Keratinocyte (primary cell): Measurements from ENCODE around the gene CCIN. TPM values are rescaled to one million over a fixed set of nuclear protein-coding genes. Genes with fewer than 3 reads are reported as not detected.

Experiments used
- DNase-seq: peaks from one replicate; pipeline ENCODE4 v3.0.0-alpha.2; 2011; ENCODE audit warnings: low read depth, missing footprints, low spot score
- FAIRE-seq: peaks from 2 replicates; lab custom pipeline; 2011; peaks lifted over from hg19 to GRCh38; lab: Jason Lieb, UNC
- H2AFZ ChIP-seq: 2 replicates; pipeline ENCODE4 v1.6.0; 2012; ENCODE audit warnings: low read length, control low read depth, inconsistent platforms; ENCODE audit not compliant: control insufficient read depth
- H3K27ac ChIP-seq: 2 replicates; pipeline ENCODE4 v1.5.1; 2011; ENCODE audit warnings: low read length; ENCODE audit not compliant: control insufficient read depth, insufficient read depth
- H3K27me3 ChIP-seq: 3 replicates; pipeline ENCODE4 v1.6.0; 2011; ENCODE audit warnings: low read length; ENCODE audit not compliant: control insufficient read depth, insufficient read depth; ENCODE audit errors: extremely low read depth
- H3K36me3 ChIP-seq, 2 experiments: 2 replicates in 1 of 2; 3 replicates in 1 of 2; pipeline ENCODE4 v1.5.1; 2011; ENCODE audit warnings: low read length in 2 of 2, mild to moderate bottlenecking in 1 of 2; ENCODE audit not compliant: control insufficient read depth in 2 of 2, insufficient read depth in 2 of 2; ENCODE audit errors: extremely low read depth in 1 of 2
- H3K4me1 ChIP-seq: 3 replicates; pipeline ENCODE4 v1.5.1; 2011; ENCODE audit warnings: low read length; ENCODE audit not compliant: control insufficient read depth, insufficient read depth; ENCODE audit errors: extremely low read depth
- H3K4me2 ChIP-seq: 3 replicates; pipeline ENCODE4 v1.6.0; 2011; ENCODE audit warnings: low read depth, low read length; ENCODE audit not compliant: control insufficient read depth, insufficient read depth; ENCODE audit errors: extremely low read depth
- H3K4me3 ChIP-seq, 3 experiments: fragments of 200-600 bp in 1 of 3; sonication (generic) in 1 of 3; 2 replicates in 2 of 3; 3 replicates in 1 of 3; pipeline ENCODE4 v1.5.1; 2011 to 2016; ENCODE audit warnings: low read length in 3 of 3, mild to moderate bottlenecking in 3 of 3, control low read depth in 2 of 3, inconsistent platforms in 1 of 3, low read depth in 1 of 3, mixed read lengths in 1 of 3, mixed run types in 1 of 3, moderate library complexity in 1 of 3; ENCODE audit not compliant: control insufficient read depth in 2 of 3, insufficient read depth in 2 of 3; ENCODE audit errors: extremely low read depth in 1 of 3
- H3K79me2 ChIP-seq: 2 replicates; pipeline ENCODE4 v1.6.0; 2012; ENCODE audit warnings: low read length; ENCODE audit not compliant: control insufficient read depth, insufficient read depth
- H3K9ac ChIP-seq: 3 replicates; pipeline ENCODE4 v1.6.0; 2011; ENCODE audit warnings: low read length; ENCODE audit not compliant: control insufficient read depth, insufficient read depth; ENCODE audit errors: extremely low read depth
- H3K9me1 ChIP-seq: 3 replicates; pipeline ENCODE4 v1.6.0; 2011; ENCODE audit warnings: low read length; ENCODE audit not compliant: control insufficient read depth, insufficient read depth; ENCODE audit errors: extremely low read depth
- H3K9me3 ChIP-seq: 2 replicates; pipeline ENCODE4 v1.5.1; 2012; ENCODE audit warnings: low read depth, low read length; ENCODE audit not compliant: control insufficient read depth
- H4K20me1 ChIP-seq: 3 replicates; pipeline ENCODE4 v1.6.0; 2011; ENCODE audit warnings: low read length; ENCODE audit not compliant: control insufficient read depth, insufficient read depth; ENCODE audit errors: extremely low read depth
- EZH2 ChIP-seq: IDR thresholded peaks from one replicate; pipeline ENCODE4 v1.6.1; 2012; ENCODE audit warnings: inconsistent platforms, mild to moderate bottlenecking, low read length, moderate library complexity
- dilution Hi-C: fragments of 300-500 bp; cut with MboI; formaldehyde crosslinking; loops from one replicate; pipeline ENCODE4 v1.7.0; 2020; ENCODE audit warnings: low sequenced_read_pairs; ENCODE audit not compliant: extremely low pct_ligation_motif_present
- polyA plus RNA-seq, 5 experiments: library from polyadenylated mRNA; depleted of rRNA in 3 of 5; stranded (reverse) in 3 of 5; stranded (forward) in 1 of 5; unstranded in 1 of 5; fragments of >200 nt; gene quantifications; 1 replicate in 1 of 5; 2 replicates in 3 of 5; 3 replicates in 1 of 5; pipeline versions ENCODE4 v1.2.1 to v1.2.3, GENCODE V29; 2011 to 2012; ENCODE audit warnings: missing spikeins in 2 of 5, low read depth in 1 of 5, low replicate concordance in 1 of 5
- TF ChIP-seq, protein P1 (sequence below), 3 experiments: IDR thresholded peaks in 1 of 3; conservative IDR thresholded peaks in 1 of 3; optimal IDR thresholded peaks in 1 of 3; 2 replicates in 2 of 3; 3 replicates in 1 of 3; pipeline versions ENCODE3 to v1.5.1; 2011; ENCODE audit warnings: low read length in 3 of 3, mild to moderate bottlenecking in 3 of 3, moderate library complexity in 2 of 3, control low read depth in 1 of 3, inconsistent platforms in 1 of 3; ENCODE audit not compliant: insufficient read depth in 2 of 3; ENCODE audit errors: extremely low read depth in 1 of 3

Gene CCIN
- polyA plus RNA-seq, 1 donor (not counting 4 experiments of a cell fraction or from before 2014, with no cell fraction given) = not detected

DNA sequence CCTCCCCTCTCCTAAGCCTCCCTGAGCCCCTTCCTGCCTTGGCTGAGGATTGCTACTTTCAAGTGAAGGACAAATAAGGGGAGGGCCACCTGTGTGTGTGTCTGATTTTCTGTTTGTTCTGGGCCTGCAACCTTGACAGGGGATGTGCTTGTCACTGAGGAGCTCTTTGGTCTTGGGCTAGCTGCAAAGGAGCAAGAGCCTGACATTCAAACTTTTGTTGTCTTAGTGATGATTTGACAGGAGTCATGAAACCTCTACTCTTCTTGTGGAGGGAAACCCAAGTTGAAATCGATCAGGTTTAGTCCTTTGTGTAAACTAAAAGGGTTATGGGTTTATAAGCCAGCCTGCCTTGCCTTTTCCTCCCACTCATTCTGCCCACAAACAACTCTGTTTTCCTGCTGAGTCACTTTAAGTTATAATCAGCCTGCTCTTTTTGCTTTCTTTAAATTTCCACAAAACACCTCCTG, 38.4 kb downstream of the CCIN start:
- no peak overlapping the region for H3K9ac ChIP-seq
- no peaks in the 10 kb centered on the region for H3K9me3 ChIP-seq
- dilution Hi-C loops = no loop called here
- DNase-seq (no peak), FAIRE-seq (no peak)
- TF ChIP-seq EZH2 = no peak
- TF ChIP-seq, protein P1, sequence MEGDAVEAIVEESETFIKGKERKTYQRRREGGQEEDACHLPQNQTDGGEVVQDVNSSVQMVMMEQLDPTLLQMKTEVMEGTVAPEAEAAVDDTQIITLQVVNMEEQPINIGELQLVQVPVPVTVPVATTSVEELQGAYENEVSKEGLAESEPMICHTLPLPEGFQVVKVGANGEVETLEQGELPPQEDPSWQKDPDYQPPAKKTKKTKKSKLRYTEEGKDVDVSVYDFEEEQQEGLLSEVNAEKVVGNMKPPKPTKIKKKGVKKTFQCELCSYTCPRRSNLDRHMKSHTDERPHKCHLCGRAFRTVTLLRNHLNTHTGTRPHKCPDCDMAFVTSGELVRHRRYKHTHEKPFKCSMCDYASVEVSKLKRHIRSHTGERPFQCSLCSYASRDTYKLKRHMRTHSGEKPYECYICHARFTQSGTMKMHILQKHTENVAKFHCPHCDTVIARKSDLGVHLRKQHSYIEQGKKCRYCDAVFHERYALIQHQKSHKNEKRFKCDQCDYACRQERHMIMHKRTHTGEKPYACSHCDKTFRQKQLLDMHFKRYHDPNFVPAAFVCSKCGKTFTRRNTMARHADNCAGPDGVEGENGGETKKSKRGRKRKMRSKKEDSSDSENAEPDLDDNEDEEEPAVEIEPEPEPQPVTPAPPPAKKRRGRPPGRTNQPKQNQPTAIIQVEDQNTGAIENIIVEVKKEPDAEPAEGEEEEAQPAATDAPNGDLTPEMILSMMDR (optimal IDR thresholded peaks at IDR 0.05 in 1 of 3, IDR thresholded peaks at IDR 0.05 in 1 of 3, conservative IDR thresholded peaks at IDR 0.05 in 1 of 3; ENCODE audit: extremely low read depth in 1 of 3, insufficient read depth in 2 of 3, low read length in 3 of 3) = no peak
- H3K9me1 ChIP-seq = no peaks in the 10 kb centered on the region
- no peaks in the 10 kb centered on the region for H3K27me3 ChIP-seq
- H3K4me1 ChIP-seq = no peaks in the 10 kb centered on the region
- no peak overlapping the region for H3K27ac ChIP-seq
- peaks cover 17% of the 10 kb centered on the region for H4K20me1 ChIP-seq
- peaks cover 80% of the 10 kb centered on the region for H3K79me2 ChIP-seq
- no peak overlapping the region for H3K4me2 ChIP-seq
- H3K36me3 ChIP-seq = peaks cover 56 to 74% of the 10 kb centered on the region in 2 experiments
- H2AFZ ChIP-seq = no peak overlapping the region
- H3K4me3 ChIP-seq = no peak overlapping the region

DNA sequence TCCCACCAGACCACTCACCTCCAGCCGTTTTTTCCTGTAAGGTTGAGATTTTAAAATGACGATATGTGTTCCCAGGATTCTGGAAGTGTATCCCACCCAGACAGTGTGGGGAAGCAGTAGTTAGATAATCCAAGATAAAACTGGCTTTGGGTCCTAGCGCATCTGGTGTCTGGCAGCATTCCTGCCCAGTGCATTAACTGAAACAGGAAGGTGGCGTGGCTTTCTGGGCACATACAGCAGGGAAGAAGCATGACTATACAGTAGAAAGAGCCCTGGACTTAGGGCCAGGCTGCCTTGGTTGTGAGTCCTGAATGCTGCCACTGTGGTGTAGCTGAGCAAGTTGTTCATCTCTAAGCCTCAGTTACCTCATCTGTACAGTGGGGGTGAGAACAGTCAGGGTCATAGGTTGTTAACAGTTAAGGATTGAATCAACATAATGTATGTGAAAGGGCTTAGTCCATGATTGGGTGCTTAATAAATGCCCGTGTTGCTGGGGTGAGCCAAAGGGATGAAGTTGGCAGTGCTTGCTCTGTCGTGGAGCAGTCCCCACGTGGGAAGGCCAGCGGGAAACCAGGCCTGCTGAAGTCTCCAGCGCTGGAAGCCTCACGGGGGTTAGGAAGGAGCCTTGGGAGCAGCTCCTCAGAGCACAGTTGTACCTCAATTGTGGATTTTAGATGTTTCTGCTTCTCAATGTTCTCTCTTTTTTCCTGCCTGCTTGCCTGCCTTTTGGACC, 39.5 kb downstream of the CCIN start:
- Histone ChIP-seq H3K27me3 (no peaks in the 10 kb centered on the region), H3K9me1 (no peaks in the 10 kb centered on the region), H3K9ac (no peak overlapping the region), H3K9me3 (no peaks in the 10 kb centered on the region), H3K27ac (no peak overlapping the region), H4K20me1 (peaks cover 17% of the 10 kb centered on the region), H3K36me3 (peaks cover 55 to 65% of the 10 kb centered on the region in 2 experiments), H3K4me1 (no peaks in the 10 kb centered on the region), H2AFZ (no peak overlapping the region), H3K79me2 (peaks cover 75% of the 10 kb centered on the region), H3K4me2 (no peak overlapping the region), H3K4me3 (no peak overlapping the region)
- no peak for FAIRE-seq
- dilution Hi-C loops = no loop called here
- TF ChIP-seq, protein P1 (optimal IDR thresholded peaks at IDR 0.05 in 1 of 3, IDR thresholded peaks at IDR 0.05 in 1 of 3, conservative IDR thresholded peaks at IDR 0.05 in 1 of 3; ENCODE audit: extremely low read depth in 1 of 3, insufficient read depth in 2 of 3, low read length in 3 of 3) = no peak
- no peak for TF ChIP-seq EZH2
- DNase-seq = no peak
